MCF 10A (cell line): ENCODE data around the gene PSMD13. TPM values are rescaled to one million over a fixed set of nuclear protein-coding genes. Genes with fewer than 3 reads are reported as not detected.

ENCODE experiments used
- BruUV-seq: library from RNA; stranded (reverse); fragments of 400-500 nt; replicated peaks from 2 replicates; lab custom pipeline; 2021; lab: Mats Ljungman, UMichigan
- CTCF ChIA-PET: fragments of 300-600 bp; sonication (Branson Sonifier 250); formaldehyde crosslinking; extraction: SDS; loops from one replicate; lab custom pipeline; 2021; ENCODE audit warnings: antibody characterized with exemption, inconsistent platforms; lab: Yijun Ruan, JAX
- POLR2A ChIA-PET: fragments of 300-600, 350-650 bp; sonication (Branson Sonifier 250); formaldehyde crosslinking; extraction: SDS; loops from one replicate; lab custom pipeline; 2020; ENCODE audit warnings: antibody characterized with exemption, inconsistent platforms; lab: Yijun Ruan, JAX
- DNase-seq: peaks from one replicate; pipeline ENCODE4 v3.0.0-alpha.2; 2018; ENCODE audit not compliant: unreplicated experiment
- H3K27ac Mint-ChIP-seq: one replicate; pipeline ENCODE4 v1.8.0; 2022; ENCODE audit warnings: mild to moderate bottlenecking, low read depth, mixed read lengths; ENCODE audit not compliant: unreplicated experiment
- H3K27me3 Mint-ChIP-seq: one replicate; pipeline ENCODE4 v1.8.0; 2022; ENCODE audit warnings: mixed read lengths; ENCODE audit not compliant: insufficient read depth, unreplicated experiment
- H3K36me3 Mint-ChIP-seq: one replicate; pipeline ENCODE4 v1.8.0; 2022; ENCODE audit warnings: mild to moderate bottlenecking, moderate library complexity, mixed read lengths; ENCODE audit not compliant: insufficient read depth, unreplicated experiment
- H3K4me1 Mint-ChIP-seq: one replicate; pipeline ENCODE4 v1.8.0; 2022; ENCODE audit warnings: mixed read lengths; ENCODE audit not compliant: insufficient read depth, unreplicated experiment
- H3K4me3 Mint-ChIP-seq: one replicate; pipeline ENCODE4 v1.8.0; 2022; ENCODE audit warnings: mild to moderate bottlenecking, moderate library complexity, mixed read lengths; ENCODE audit not compliant: unreplicated experiment
- H3K9me3 Mint-ChIP-seq: one replicate; pipeline ENCODE4 v1.8.0; 2022; ENCODE audit warnings: mixed read lengths; ENCODE audit not compliant: unreplicated experiment
- intact Hi-C: fragments of 100-400 bp; cut with micrococcal nuclease; formaldehyde crosslinking; loops from 2 replicates; pipeline ENCODE4 v1.14.1; 2022
- total RNA-seq: library from RNA; stranded (reverse); gene quantifications from 2 replicates; pipeline ENCODE4 v1.2.3, GENCODE V29; 2022
- TF ChIP-seq, protein P1 (sequence below): fragments of 200-600 bp; IDR thresholded peaks from one replicate; pipeline ENCODE4 v1.8.0; 2022; ENCODE audit warnings: antibody characterized with exemption, mild to moderate bottlenecking; ENCODE audit not compliant: unreplicated experiment

PSMD13 gene
- total RNA-seq, 1 experiment from 2014 or later: 103 TPM

DNA sequence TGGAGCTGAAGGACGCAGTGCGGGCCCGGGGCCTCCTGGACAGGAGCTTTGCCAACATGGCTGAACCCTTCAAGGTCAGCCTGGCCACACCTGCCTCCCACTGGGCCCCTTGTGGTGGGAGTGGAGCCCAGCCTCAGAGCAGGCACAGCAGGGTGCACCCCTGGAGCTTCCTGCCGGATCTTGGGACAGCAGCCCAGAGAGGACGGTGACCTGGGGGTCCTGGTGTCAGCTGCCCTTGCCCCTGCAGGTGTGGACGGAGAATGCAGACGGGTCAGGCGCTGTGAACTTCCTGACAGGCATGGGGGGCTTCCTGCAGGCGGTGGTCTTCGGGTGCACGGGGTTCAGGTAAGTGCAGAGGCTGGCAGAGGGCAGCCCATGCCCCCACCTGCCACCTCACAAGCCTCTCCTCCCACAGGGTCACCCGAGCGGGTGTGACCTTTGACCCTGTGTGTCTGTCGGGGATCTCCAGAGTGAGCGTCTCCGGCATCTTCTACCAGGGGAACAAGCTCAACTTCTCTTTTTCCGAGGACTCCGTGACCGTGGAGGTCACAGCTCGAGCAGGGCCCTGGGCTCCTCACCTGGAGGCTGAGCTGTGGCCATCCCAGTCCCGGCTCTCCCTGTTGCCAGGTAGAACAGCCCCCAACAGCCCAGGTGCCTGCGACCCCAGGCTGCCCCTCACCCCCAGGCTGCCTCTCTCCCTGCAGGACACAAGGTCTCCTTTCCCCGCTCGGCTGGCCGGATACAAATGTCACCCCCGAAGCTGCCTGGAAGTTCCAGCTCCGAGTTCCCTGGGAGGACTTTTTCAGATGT, 57.3 kb downstream of the PSMD13 start:
- DNase-seq: no peak
- Mint-ChIP-seq H3K9me3 (no peaks in the 10 kb centered on the region), H3K4me1 (peaks cover 7% of the 10 kb centered on the region), H3K36me3 (no peaks in the 10 kb centered on the region), H3K27me3 (no peaks in the 10 kb centered on the region), H3K27ac (no peak overlapping the region), H3K4me3 (no peak overlapping the region)
- CTCF ChIA-PET: interaction anchor here (0.6 to 1.1 kb wide), 5 partner anchors 12 to 228 kb away, joined by 3 to 4 read pairs (median 3); no protein-coding TSS in a partner anchor
- TF ChIP-seq, protein P1, sequence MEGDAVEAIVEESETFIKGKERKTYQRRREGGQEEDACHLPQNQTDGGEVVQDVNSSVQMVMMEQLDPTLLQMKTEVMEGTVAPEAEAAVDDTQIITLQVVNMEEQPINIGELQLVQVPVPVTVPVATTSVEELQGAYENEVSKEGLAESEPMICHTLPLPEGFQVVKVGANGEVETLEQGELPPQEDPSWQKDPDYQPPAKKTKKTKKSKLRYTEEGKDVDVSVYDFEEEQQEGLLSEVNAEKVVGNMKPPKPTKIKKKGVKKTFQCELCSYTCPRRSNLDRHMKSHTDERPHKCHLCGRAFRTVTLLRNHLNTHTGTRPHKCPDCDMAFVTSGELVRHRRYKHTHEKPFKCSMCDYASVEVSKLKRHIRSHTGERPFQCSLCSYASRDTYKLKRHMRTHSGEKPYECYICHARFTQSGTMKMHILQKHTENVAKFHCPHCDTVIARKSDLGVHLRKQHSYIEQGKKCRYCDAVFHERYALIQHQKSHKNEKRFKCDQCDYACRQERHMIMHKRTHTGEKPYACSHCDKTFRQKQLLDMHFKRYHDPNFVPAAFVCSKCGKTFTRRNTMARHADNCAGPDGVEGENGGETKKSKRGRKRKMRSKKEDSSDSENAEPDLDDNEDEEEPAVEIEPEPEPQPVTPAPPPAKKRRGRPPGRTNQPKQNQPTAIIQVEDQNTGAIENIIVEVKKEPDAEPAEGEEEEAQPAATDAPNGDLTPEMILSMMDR: no peak
- no TSS peak for BruUV-seq
- POLR2A ChIA-PET: no interaction called here
- intact Hi-C loops: no loop called here

DNA sequence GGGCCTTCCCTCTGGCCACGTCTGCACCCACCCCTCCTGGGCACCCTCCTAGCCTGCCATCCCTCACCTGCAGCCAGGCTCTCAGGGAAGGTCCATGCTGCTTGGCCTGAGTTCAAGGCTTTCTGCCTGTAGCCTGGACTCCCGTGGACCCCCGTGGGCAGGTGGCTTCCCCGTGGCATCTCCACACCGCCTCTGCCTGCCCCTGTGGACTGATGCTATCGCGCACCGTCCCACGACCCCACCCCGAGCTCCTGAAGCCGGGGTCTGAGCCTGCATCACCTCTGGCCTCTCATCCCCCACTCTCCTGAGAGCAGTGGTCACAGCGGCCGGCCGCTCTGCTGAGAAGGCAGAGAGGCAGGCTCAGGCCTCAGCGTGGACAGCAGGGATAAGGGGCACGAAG, 58.0 kb downstream of the PSMD13 start:
- POLR2A ChIA-PET: no interaction called here
- TF ChIP-seq, protein P1: no peak
- CTCF ChIA-PET: interaction anchor here (0.6 to 1.1 kb wide), 4 partner anchors 12 to 227 kb away, joined by 3 to 4 read pairs (median 3); no protein-coding TSS in a partner anchor
- no TSS peak for BruUV-seq
- intact Hi-C loops: no loop called here
- Mint-ChIP-seq H3K9me3 (no peaks in the 10 kb centered on the region), H3K36me3 (no peaks in the 10 kb centered on the region), H3K4me3 (no peak overlapping the region), H3K4me1 (peaks cover 7% of the 10 kb centered on the region), H3K27me3 (no peaks in the 10 kb centered on the region), H3K27ac (no peak overlapping the region)
- DNase-seq: no peak

DNA sequence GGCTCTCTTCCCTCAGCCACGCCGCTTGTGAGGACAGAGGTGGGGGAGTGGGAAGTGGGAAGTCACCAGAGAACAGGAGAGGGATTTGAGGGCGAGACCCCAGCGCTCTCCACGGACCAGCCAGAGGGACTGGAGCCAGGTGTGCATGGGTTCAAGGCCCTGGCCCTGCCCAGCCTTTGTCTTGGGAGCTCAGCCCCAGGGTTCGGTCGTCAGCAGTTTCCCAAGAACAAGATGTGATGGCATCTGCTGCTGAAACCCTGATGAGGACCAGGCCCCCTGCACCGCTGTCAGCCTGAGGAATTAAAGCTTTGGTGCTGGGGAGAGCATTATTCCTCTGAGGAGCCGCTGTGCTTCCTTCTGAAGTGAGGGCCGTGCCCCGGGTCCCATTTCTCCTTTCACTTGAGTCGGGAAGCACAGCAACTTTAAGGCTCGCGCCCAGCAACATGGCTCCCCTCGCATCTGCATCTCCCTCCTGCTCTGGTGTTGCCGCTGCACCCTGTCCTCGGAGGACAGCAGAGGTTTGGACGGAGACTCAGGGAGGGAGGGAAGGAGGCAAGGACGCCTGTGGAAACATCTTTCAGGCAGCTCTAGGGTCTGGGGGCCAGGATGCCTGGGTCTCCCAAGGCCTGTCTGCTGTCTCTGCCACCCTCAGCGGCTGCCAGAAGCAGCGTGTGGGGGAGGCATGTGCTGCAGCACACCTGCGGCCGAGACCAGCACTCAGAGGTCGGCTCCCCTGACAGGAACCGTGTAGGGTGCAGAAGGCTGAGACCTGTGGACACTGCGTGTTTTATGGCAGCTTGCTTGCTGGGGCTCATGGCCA, 58.8 kb downstream of the PSMD13 start:
- Mint-ChIP-seq H3K4me1 (peaks cover 7% of the 10 kb centered on the region), H3K9me3 (no peaks in the 10 kb centered on the region), H3K27me3 (no peaks in the 10 kb centered on the region), H3K4me3 (no peak overlapping the region), H3K36me3 (no peaks in the 10 kb centered on the region), H3K27ac (no peak overlapping the region)
- intact Hi-C loops: no loop called here
- CTCF ChIA-PET: interaction anchor here (0.5 to 1.0 kb wide), 2 partner anchors 35 to 153 kb away, joined by 3 to 4 read pairs; no protein-coding TSS in a partner anchor
- DNase-seq: no peak
- TF ChIP-seq, protein P1: no peak
- BruUV-seq: no TSS peak
- POLR2A ChIA-PET: interaction anchor here (1.2 kb wide), 1 partner anchor 58 kb away, joined by 3 read pairs; no protein-coding TSS in a partner anchor
